CD14-positive monocyte (primary cell): Measurements from ENCODE around the gene GRIK2. TPM values are rescaled to one million over a fixed set of nuclear protein-coding genes. Genes with fewer than 3 reads are reported as not detected.

Source experiments
- DNase-seq, 3 donors: peaks; one replicate each; pipeline ENCODE4 v3.0.0-alpha.2; 2011 to 2022
- H2AFZ ChIP-seq: 2 replicates; pipeline ENCODE4 v1.6.0; 2012; ENCODE audit warnings: mild to moderate bottlenecking, low read depth, low read length, inconsistent platforms; ENCODE audit not compliant: insufficient read depth, poor library complexity, severe bottlenecking
- H3K27ac ChIP-seq, 2 donors: 1 replicate in 1 of 2; 2 replicates in 1 of 2; pipeline ENCODE4 v1.5.1; 2012 to 2013; ENCODE audit warnings: low read length in 2 of 2, control low read depth in 1 of 2, inconsistent platforms in 1 of 2, low read depth in 1 of 2, mild to moderate bottlenecking in 1 of 2
- H3K27me3 ChIP-seq, 2 donors: one replicate each; pipeline versions ENCODE4 v1.6.0 to v1.6.1; 2011 to 2013; ENCODE audit warnings: low read length in 2 of 2; ENCODE audit not compliant: control insufficient read depth in 2 of 2, insufficient read depth in 2 of 2
- H3K36me3 ChIP-seq, 2 donors: replicated peaks in 1 of 2; 1 replicate in 1 of 2; 2 replicates in 1 of 2; pipeline versions ENCODE4 v1.5.1 to v1.6.1; 2012 to 2013; ENCODE audit warnings: low read length in 2 of 2, control low read depth in 1 of 2, inconsistent platforms in 1 of 2, mild to moderate bottlenecking in 1 of 2; ENCODE audit not compliant: insufficient read depth in 2 of 2, control insufficient read depth in 1 of 2
- H3K4me1 ChIP-seq, 2 donors: 1 replicate in 1 of 2; 2 replicates in 1 of 2; pipeline versions ENCODE4 v1.5.1 to v1.6.1; 2012 to 2013; ENCODE audit warnings: low read length in 2 of 2, control low read depth in 1 of 2, inconsistent platforms in 1 of 2, mild to moderate bottlenecking in 1 of 2, moderate library complexity in 1 of 2; ENCODE audit not compliant: insufficient read depth in 2 of 2, control insufficient read depth in 1 of 2
- H3K4me2 ChIP-seq: replicated peaks from 2 replicates; pipeline ENCODE3; 2012; ENCODE audit warnings: low read length, moderate library complexity, mild to moderate bottlenecking; ENCODE audit not compliant: poor library complexity, severe bottlenecking; ENCODE audit errors: extremely low read depth
- H3K4me3 ChIP-seq, 3 experiments: fragments of 200-600 bp in 1 of 3; sonication (generic) in 1 of 3; replicated peaks in 1 of 3; 1 replicate in 2 of 3; 2 replicates in 1 of 3; pipeline ENCODE4 v1.5.1; 2011 to 2013; ENCODE audit warnings: low read length in 3 of 3, mild to moderate bottlenecking in 3 of 3, control low read depth in 2 of 3, low read depth in 2 of 3, inconsistent platforms in 1 of 3, moderate library complexity in 1 of 3
- H3K79me2 ChIP-seq: 2 replicates; pipeline ENCODE4 v1.6.0; 2012; ENCODE audit warnings: mild to moderate bottlenecking, control low read depth, inconsistent platforms, low read length, moderate library complexity; ENCODE audit not compliant: insufficient read depth
- H3K9ac ChIP-seq: 2 replicates; pipeline ENCODE4 v1.6.0; 2017; ENCODE audit warnings: low read length, mild to moderate bottlenecking; ENCODE audit not compliant: insufficient read depth, poor library complexity, severe bottlenecking
- H3K9me3 ChIP-seq, 2 donors: replicated peaks in 1 of 2; 1 replicate in 1 of 2; 2 replicates in 1 of 2; pipeline versions ENCODE4 v1.5.1 to v1.6.1; 2012 to 2013; ENCODE audit warnings: low read length in 2 of 2, control low read depth in 1 of 2; ENCODE audit not compliant: control insufficient read depth in 1 of 2, insufficient read depth in 1 of 2
- H4K20me1 ChIP-seq: 2 replicates; pipeline ENCODE4 v1.6.0; 2012; ENCODE audit warnings: mild to moderate bottlenecking, low read length, control low read depth, moderate library complexity; ENCODE audit not compliant: insufficient read depth
- H3K27ac Mint-ChIP-seq, 7 donors: one replicate each; pipeline ENCODE4 v1.8.0; 2020; ENCODE audit warnings: mild to moderate bottlenecking in 7 of 7, mixed read lengths in 7 of 7, moderate library complexity in 6 of 7, inconsistent platforms in 2 of 7
- H3K27me3 Mint-ChIP-seq, 3 donors: one replicate each; pipeline ENCODE4 v1.8.0; 2021 to 2022; ENCODE audit warnings: low read depth in 3 of 3, mild to moderate bottlenecking in 3 of 3, mixed read lengths in 3 of 3, moderate library complexity in 3 of 3, inconsistent platforms in 1 of 3
- H3K36me3 Mint-ChIP-seq, 2 donors: one replicate each; pipeline ENCODE4 v1.8.0; 2020; ENCODE audit warnings: mixed read lengths in 2 of 2, inconsistent platforms in 1 of 2, mild to moderate bottlenecking in 1 of 2
- H3K4me1 Mint-ChIP-seq: one replicate; pipeline ENCODE4 v1.8.0; 2020; ENCODE audit warnings: mild to moderate bottlenecking, mixed read lengths
- H3K4me3 Mint-ChIP-seq, 2 donors: one replicate each; pipeline ENCODE4 v1.8.0; 2020; ENCODE audit warnings: mild to moderate bottlenecking in 2 of 2, mixed read lengths in 2 of 2, moderate library complexity in 1 of 2
- H3K9me3 Mint-ChIP-seq, 7 donors: one replicate each; pipeline ENCODE4 v1.8.0; 2020 to 2022; ENCODE audit warnings: mixed read lengths in 7 of 7, mild to moderate bottlenecking in 6 of 7, moderate library complexity in 6 of 7, inconsistent platforms in 2 of 7
- WGBS: methylation state at CpG from one replicate; pipeline ENCODE4 v1.1.5; 2013; ENCODE audit warnings: missing lambda C conversion rate; ENCODE audit not compliant: insufficient coverage; 5-methylcytosine and 5-hydroxymethylcytosine counted together
- intact Hi-C, 2 donors: fragments of 100-400 bp; cut with micrococcal nuclease; formaldehyde crosslinking; loops; one replicate each; pipeline versions ENCODE4 v1.15.0 to v1.15.1; 2023
- polyA plus RNA-seq, 3 donors: library from polyadenylated mRNA; depleted of rRNA in 1 of 3; unstranded in 2 of 3; stranded (reverse) in 1 of 3; fragments of 300-500 nt in 2 of 3; fragments of >200 nt in 1 of 3; fragmentation: Illumina TruSeq in 2 of 3; gene quantifications; 1 replicate in 2 of 3; 2 replicates in 1 of 3; pipeline ENCODE4 v1.2.3, GENCODE V29; 2012 to 2021
- TF ChIP-seq, protein P1 (sequence below): fragments of 200-600 bp; IDR thresholded peaks from one replicate; pipeline ENCODE4 v1.8.0; 2022; ENCODE audit warnings: antibody characterized with exemption, mild to moderate bottlenecking

GRIK2 gene
- polyA plus RNA-seq, 3 donors = not detected

DNA sequence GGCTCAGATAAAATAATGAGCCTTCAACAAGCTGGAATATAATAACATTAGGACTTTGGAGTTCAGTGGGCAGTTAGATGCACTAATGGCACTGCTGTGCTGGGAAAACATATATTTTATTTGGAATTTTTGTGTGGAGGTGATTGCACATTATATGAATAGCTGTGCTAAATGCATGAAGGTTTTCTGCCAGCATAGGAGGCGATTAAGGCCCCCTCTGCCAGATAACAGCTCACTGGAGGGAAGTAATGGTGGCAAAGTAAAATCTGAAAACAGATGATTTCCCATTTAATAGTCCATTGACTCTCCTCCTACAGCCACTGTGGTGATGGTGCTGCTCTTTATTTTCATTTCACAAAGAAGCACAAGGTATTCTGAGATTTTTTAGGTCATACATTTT lies 326.0 kb downstream of the GRIK2 start:
- Histone ChIP-seq H3K9me3 (no peaks in the 10 kb centered on the region), H2AFZ (no peak overlapping the region), H3K4me2 (no peak overlapping the region), H3K4me3 (no peak overlapping the region), H4K20me1 (no peaks in the 10 kb centered on the region), H3K36me3 (no peaks in the 10 kb centered on the region), H3K4me1 (no peaks in the 10 kb centered on the region), H3K27ac (no peak overlapping the region), H3K9ac (no peak overlapping the region), H3K79me2 (no peaks in the 10 kb centered on the region), H3K27me3 (no peaks in the 10 kb centered on the region)
- Mint-ChIP-seq H3K27ac (no peak overlapping the region), H3K27me3 (no peaks in the 10 kb centered on the region), H3K36me3 (no peaks in the 10 kb centered on the region), H3K4me1 (no peaks in the 10 kb centered on the region), H3K9me3 (no peaks in the 10 kb centered on the region), H3K4me3 (no peak overlapping the region)
- intact Hi-C loops = no loop called here
- DNase-seq = no peak
- TF ChIP-seq, protein P1, sequence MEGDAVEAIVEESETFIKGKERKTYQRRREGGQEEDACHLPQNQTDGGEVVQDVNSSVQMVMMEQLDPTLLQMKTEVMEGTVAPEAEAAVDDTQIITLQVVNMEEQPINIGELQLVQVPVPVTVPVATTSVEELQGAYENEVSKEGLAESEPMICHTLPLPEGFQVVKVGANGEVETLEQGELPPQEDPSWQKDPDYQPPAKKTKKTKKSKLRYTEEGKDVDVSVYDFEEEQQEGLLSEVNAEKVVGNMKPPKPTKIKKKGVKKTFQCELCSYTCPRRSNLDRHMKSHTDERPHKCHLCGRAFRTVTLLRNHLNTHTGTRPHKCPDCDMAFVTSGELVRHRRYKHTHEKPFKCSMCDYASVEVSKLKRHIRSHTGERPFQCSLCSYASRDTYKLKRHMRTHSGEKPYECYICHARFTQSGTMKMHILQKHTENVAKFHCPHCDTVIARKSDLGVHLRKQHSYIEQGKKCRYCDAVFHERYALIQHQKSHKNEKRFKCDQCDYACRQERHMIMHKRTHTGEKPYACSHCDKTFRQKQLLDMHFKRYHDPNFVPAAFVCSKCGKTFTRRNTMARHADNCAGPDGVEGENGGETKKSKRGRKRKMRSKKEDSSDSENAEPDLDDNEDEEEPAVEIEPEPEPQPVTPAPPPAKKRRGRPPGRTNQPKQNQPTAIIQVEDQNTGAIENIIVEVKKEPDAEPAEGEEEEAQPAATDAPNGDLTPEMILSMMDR = no peak
- WGBS = no CpG with 5 or more reads among the region's 1 CpG

DNA sequence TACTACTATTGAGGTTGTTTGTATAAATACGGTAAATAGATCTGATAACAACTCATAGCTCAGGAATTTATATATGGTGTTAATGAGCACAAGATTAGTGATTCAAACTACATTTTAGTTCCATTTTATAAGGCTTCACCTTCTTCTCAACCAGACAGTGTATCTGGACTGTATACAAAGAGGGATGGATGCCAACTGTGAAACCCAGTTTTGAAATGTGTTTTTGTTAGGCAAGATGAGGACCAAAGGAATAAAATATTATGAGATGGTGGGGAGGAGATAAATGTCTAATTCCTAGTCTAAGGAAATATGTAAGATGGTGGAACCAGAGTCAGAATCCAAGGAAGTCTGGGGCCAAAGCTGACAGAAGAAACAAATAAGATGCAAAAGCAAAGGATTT lies 329.0 kb downstream of the GRIK2 start:
- H3K36me3 ChIP-seq = no peaks in the 10 kb centered on the region
- no peak overlapping the region for H2AFZ ChIP-seq
- Mint-ChIP-seq H3K27me3 (no peaks in the 10 kb centered on the region), H3K36me3 (no peaks in the 10 kb centered on the region), H3K4me3 (no peak overlapping the region), H3K27ac (no peak overlapping the region), H3K9me3 (no peaks in the 10 kb centered on the region), H3K4me1 (no peaks in the 10 kb centered on the region)
- H3K9ac ChIP-seq = no peak overlapping the region
- H3K4me1 ChIP-seq = no peaks in the 10 kb centered on the region
- no peak for DNase-seq
- no peaks in the 10 kb centered on the region for H3K27me3 ChIP-seq
- H3K27ac ChIP-seq = no peak overlapping the region
- WGBS = no CpG with 5 or more reads among the region's 1 CpG
- no peak overlapping the region for H3K4me3 ChIP-seq
- H3K79me2 ChIP-seq = no peaks in the 10 kb centered on the region
- intact Hi-C loops = no loop called here
- no peaks in the 10 kb centered on the region for H3K9me3 ChIP-seq
- H3K4me2 ChIP-seq = no peak overlapping the region
- TF ChIP-seq, protein P1 = no peak
- H4K20me1 ChIP-seq = no peaks in the 10 kb centered on the region
